ENCODE measurements around the gene CDK18.

CDK18 gene

DNA sequence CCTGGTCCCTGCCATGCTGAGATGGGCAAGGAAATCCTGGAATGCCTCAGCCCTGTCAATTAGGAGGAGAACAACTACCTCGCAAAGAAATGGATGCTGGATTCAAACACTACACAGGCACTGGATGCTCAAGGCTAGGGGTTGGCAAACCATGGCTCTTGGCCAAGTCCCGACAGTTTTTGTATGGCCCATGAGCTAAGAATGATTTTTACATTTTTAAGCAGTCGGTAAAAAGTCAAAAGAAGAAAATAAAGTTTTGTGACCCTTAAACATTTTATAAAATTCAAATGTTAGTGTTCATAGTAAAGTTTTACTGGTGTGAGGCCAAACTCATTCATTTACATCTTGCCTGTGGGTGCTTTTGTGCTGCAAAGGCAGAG is 6.5 kb downstream of the CDK18 start:
- TF ChIP-seq, protein P1, sequence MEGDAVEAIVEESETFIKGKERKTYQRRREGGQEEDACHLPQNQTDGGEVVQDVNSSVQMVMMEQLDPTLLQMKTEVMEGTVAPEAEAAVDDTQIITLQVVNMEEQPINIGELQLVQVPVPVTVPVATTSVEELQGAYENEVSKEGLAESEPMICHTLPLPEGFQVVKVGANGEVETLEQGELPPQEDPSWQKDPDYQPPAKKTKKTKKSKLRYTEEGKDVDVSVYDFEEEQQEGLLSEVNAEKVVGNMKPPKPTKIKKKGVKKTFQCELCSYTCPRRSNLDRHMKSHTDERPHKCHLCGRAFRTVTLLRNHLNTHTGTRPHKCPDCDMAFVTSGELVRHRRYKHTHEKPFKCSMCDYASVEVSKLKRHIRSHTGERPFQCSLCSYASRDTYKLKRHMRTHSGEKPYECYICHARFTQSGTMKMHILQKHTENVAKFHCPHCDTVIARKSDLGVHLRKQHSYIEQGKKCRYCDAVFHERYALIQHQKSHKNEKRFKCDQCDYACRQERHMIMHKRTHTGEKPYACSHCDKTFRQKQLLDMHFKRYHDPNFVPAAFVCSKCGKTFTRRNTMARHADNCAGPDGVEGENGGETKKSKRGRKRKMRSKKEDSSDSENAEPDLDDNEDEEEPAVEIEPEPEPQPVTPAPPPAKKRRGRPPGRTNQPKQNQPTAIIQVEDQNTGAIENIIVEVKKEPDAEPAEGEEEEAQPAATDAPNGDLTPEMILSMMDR (IDR thresholded peaks at IDR 0.05; ENCODE audit: control insufficient read depth, insufficient read depth, low read depth, low read length, missing control alignments): no peak
- no peak for DNase-seq (ENCODE audit: low read depth)
- H3K4me3 ChIP-seq (ENCODE audit: control insufficient read depth, low read depth, low read length): no peak overlapping the region

DNA sequence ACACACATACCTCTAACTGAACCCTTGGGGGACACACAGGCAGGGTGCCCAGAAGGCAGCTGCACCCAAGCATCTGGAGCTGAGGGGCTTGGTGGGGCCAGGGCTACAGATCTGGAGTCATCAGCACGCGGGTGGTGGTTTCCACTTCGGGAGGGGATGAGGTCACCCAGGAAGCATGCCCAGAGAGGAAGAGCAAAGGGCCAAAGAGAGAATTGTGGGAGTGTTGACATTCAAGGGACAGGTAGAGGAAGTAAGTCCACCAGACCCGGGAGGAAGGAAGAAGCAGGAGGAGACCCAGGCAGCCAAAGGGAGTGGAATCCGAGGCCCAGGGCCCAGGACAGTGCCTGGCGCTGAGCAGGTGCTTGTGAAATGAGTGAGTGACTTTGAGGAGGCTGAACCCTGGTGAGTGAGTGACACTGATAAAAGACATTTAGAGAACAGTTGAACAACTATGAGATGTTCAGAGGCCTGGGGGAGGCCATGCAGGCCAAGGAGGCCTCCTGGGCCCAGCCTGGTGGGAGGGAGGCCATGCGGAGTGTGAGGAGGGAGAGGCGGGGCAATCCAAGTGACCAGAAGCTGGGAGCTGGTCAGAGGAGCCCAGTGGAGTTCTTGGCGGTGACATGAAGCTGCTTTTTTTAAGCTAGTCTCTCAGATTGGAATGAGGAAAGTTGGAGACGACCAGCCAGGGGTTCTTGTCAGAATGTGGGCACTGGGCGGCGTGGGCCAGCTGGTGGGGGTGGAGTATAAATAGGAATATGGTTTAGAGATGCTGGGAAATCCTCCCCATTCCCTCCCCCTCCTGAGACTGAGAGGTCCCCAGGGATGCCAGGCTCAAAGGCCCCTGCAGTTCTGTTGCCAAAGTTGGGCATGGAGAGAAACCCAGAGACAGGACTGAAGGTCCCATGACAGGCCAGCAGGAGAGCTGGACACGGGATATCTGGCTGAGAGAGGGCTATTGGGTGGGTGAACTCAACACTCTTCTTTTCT is 7.9 kb downstream of the CDK18 start:
- TF ChIP-seq, protein P1 (IDR thresholded peaks at IDR 0.05; ENCODE audit: control insufficient read depth, insufficient read depth, low read depth, low read length, missing control alignments): no peak
- H3K4me3 ChIP-seq (ENCODE audit: control insufficient read depth, low read depth, low read length): no peak overlapping the region
- DNase-seq (ENCODE audit: low read depth): no peak

DNA sequence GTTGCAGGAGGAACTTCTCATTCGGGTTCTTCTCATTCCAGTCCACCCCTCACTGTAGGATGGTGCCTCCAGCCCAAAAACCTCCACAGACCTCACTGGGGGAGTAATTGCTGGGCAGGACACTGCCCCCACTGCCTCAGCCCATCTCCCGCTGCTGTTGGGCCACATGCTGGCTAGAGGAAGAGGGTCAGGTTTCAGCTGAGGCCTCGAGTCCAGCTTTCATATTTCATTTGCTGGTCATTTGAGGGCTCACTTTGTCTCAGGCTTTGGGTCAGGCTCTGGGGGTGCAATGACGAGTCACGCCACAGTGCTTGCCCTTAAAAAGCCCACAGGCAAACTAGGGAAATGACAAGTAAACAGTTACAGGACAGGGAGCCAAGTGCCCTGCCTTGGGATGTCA is 9.3 kb downstream of the CDK18 start:
- no peak overlapping the region for H3K4me3 ChIP-seq (ENCODE audit: control insufficient read depth, low read depth, low read length)
- TF ChIP-seq, protein P1 (IDR thresholded peaks at IDR 0.05; ENCODE audit: control insufficient read depth, insufficient read depth, low read depth, low read length, missing control alignments): no peak
- DNase-seq (ENCODE audit: low read depth): no peak

DNA sequence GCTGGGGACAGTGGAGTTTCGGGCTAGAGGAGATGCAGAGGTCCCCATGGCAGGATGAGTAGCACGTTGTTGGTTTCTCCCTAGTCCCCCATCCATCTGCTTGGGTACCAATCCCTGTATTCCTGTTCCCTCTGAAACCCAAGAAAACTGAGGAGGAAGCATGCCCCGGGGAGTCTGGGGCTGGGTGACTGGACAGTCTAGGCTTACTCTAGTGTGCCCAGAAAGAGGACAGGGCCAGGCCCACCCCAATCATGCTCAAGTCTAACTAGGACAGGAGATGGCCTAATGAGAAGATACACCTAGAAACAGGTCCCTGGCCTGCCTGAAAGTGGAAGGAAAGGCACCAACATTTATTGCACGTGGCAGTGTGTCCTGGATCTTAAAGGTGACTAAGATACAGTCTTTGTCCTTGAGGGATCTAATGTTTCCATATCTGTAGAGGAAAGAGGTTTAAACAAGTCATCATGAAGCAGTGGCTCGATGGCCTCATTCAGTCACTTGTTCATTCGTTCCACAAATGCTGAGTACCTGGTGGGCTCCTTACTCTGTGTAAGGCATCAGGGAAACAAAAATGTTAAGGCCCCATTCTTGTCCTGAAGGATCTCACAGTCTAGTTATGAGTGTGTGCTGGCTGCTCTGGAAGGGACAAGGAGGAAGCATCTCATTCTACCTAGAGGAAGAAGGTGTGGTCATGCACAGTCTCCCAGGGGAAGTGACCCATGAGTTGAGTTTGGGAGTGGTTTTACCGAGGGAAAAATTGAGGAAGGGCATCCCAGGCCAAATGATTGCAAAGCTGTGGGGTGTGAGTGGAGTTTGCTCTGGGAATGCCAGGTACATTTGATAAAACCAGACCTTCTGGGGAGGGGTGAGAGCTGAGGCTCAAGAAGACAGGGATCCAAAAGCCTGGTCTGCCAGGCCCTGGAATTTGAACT is 10.0 kb downstream of the CDK18 start:
- no peak for DNase-seq (ENCODE audit: low read depth)
- no peak overlapping the region for H3K4me3 ChIP-seq (ENCODE audit: control insufficient read depth, low read depth, low read length)
- TF ChIP-seq, protein P1 (IDR thresholded peaks at IDR 0.05; ENCODE audit: control insufficient read depth, insufficient read depth, low read depth, low read length, missing control alignments): no peak

DNA sequence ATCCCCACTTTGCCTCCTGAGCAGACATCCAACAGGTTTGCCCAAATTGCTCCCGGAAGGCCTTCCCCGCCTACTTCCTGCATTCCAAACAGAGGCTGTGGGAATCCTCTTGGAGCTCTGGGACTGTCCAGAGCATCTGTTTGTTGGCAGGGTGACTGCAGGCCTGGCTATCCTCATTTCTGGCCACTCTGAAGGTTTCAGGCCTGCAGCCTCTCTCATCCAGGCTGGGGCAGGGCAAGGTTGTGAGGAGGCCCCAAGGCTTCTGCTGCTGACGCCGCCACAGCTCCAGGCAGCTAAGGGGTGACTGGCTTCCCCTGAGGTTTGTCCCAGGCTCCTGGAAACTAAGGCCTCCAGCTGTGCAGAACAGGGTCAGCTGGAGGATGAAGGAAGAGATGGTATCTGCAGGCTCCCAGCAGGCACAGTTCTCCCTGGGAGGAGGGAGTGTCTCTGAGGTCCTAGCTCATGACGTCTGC is 11.3 kb downstream of the CDK18 start:
- no peak overlapping the region for H3K4me3 ChIP-seq (ENCODE audit: control insufficient read depth, low read depth, low read length)
- DNase-seq (ENCODE audit: low read depth): no peak
- TF ChIP-seq, protein P1 (IDR thresholded peaks at IDR 0.05; ENCODE audit: control insufficient read depth, insufficient read depth, low read depth, low read length, missing control alignments): no peak

DNA sequence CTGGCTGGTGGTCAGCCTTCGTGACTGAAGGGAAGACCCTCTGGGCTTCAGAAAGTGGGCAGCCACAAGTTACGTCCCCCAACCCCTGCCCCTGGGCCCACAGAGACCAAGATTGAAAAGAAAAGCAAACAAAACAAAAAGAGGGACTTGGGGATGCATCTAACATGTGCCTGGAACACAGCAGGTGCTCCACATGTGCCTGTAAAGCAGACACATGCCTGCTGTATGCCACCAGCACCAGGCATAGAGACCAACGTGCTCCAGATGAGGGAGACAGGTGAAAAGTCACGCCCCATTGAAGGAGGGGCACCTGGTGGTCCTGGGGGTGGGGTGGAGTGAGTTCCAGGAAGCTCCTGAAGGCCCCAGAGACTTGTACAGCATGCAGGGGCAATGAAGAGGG is 11.9 kb downstream of the CDK18 start:
- TF ChIP-seq, protein P1 (IDR thresholded peaks at IDR 0.05; ENCODE audit: control insufficient read depth, insufficient read depth, low read depth, low read length, missing control alignments): no peak
- DNase-seq (ENCODE audit: low read depth): no peak
- no peak overlapping the region for H3K4me3 ChIP-seq (ENCODE audit: control insufficient read depth, low read depth, low read length)
